AG08395 (cell line): Measurements from ENCODE around the gene VMAC.

Source experiments
- DNase-seq: peaks from one replicate; pipeline ENCODE4 v3.0.0; 2012; ENCODE audit warnings: mixed read lengths, low spot score

The VMAC gene

DNA sequence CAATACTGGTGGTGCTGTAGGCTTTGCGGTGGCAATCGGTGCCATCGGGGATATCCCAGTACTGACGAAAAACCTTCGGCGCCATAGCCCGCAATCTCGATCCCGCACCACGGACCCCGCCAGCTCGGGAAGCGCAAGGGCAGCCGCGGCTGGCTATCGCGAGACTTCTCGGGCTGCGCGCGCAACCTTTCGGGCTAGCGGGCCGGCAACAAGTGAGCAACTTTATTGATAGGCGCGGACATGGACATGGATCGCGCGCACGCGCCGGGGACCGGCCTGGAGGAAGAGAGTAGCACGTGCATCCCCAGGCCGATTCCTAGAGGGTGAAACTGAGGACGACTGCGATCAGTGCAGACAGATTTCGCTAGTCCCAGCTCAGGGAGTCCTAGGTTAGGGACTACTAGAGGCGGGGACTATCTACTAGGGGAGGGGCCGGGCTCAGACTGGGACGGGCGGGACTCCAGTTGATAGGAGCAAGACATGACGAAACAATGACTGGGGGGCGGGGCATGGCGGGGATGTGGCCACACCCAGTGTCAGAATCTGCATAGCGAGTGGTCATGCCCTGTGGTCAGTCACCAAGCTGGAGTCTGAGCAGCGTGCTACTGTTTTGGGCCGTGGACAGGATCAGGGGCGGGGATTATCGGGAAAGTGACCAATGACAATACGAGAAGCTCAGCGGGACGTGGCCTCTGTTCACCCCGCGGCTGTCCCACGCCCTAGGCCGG, 884 bp upstream of the VMAC start, which contains the start of gene NDUFA11:
TSS of gene NDUFA11 (minus strand) at position 167 of the 728 bp plus-strand sequence. CDS start at position 85, 82 bp downstream.
- peak; percentile 95 for DNase-seq

DNA sequence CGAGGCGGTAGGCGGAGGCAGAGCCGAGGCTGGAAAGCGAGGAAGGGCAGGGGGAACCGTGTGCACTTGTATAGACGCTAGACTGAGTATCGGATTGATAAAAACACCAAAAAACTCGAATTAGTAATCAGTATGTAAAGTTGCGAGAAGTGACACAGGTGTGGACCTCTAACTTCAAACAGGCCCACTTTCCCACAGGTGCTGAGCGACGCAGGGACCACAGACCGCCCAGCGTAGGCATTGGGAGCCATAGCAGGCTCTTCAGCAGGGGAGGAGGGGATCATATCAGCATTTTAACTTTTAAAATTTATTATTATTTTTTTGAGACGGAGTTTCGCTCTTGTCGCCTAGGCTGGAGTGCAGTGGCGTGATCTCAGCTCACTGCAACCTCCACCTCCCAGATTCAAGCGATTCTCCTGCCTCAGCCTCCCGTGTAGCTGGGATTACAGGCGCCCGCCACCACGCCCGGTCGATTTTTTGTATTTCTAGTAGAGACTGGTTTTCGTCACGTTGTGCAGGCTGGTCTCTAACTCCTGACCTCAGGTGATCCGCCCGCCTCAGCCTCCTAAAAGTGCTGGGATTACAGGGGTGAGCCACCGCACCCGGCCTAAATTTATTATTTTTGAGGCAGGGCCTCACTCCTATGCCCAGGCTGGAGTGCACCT, 574 bp downstream of the VMAC start:
- no peak for DNase-seq

DNA sequence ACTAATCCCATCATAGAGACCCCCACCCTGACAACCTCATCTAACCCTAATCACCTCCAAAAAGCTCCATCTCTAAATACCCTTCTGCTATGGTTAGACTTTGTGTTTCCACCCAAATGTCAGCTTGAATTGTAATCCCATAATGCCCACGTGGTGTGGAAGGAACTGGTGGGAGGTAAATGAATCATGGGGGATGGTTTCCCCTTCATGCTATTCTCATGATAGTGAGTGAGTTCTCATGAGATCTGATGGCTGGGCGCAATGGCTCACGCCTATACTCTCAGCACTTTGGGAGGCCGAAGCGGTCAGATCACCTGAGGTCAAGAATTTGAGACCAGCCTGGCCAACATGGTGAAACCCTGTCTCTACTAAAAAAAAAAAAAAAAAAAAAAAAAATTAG, 2.6 kb downstream of the VMAC start:
- no peak for DNase-seq

DNA sequence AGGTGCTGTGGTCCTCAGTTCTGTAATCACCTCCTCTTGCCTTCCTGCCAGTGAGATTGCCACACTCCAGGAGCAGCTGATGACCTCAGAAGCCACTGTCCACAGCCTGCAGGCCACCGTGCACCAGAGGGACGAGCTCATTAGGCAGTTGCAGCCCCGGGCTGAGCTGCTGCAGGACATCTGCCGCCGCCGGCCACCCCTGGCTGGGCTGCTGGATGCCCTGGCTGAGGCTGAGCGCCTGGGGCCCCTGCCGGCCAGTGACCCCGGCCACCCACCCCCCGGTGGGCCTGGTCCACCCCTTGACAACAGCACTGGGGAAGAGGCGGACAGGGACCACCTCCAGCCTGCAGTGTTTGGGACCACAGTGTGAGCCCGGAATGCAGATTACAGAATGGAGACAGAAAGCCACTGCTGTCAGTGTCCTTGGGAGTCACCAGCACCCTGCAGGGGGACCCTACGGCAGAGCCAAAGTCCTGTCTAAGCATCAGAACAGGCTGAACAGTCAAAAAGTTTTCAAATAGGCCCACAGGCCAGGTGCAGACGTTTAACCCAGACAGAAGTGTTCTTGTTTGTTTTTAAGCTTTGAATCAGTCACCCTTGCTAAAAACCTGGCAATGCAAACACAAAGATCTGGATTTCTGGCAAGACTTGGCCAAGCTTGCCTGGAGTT, 4.2 kb downstream of the VMAC start:
- DNase-seq, result no peak

DNA sequence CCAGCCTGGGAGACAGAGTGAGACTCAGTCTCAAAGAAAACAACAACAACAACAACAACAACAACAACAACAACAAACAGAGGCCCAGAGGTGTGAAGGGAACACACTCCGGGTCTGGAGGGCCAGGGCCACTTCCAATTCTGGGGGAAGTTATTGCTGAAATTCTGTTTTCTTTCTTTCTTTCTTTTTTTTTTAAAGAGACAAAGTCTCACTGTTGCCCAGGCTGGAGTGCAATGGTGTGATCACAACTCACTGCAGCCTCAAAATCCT, 5.9 kb downstream of the VMAC start:
- no peak for DNase-seq

DNA sequence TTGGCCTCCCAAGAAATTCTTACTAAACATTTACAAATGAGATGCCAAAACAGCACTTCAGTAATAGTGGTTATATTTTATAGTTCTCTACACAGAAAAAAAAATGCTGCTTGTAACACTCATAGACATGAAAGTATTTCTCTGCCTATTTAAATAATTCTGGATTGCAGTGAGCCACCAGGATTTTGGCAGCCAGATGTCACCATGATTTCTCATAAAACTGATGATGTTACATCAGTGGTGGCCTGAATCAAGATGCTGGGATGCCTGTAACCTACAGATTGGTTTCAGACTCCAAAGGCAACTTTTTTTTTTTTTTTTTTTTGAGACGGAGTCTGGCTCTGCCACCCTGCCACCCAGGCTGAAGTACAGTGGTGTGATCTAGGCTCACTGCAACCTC, 6.7 kb downstream of the VMAC start:
- DNase-seq, result no peak

DNA sequence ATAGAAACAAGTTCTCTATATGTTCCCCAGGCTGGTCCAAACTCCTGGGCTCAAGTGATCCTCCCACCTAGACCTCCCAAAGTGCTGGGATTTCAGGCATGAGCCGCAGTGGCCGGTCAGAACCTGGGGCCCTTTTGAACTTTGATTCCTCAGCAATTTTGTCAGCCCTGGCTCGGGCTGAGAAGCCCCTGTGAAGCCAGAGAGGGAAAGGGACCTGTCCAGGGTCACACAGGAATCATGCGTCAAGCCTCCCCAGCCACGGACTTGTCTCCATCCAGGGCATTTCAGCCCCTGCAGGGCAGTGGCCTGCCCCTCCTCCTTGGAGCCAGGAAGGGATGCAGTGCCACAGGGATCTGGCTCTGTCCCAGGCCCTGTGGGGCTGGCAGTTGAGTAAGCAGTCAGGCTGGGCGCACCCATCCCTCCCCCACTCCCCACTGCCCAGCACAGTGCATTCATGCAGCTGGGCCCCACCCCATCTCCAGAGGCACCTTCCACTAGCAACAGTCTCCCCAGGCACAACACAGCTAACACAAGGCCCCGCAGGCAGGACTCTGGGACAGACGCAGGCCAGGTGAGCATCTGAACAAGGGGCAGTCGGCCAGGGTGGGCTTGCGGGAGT, 9.2 kb downstream of the VMAC start, which contains the start of gene CAPS:
TSS of gene CAPS (plus strand) at position 516 of the 619 bp plus-strand sequence. CDS start 153 bp downstream, outside the sequence.
- peak; percentile 89 for DNase-seq

DNA sequence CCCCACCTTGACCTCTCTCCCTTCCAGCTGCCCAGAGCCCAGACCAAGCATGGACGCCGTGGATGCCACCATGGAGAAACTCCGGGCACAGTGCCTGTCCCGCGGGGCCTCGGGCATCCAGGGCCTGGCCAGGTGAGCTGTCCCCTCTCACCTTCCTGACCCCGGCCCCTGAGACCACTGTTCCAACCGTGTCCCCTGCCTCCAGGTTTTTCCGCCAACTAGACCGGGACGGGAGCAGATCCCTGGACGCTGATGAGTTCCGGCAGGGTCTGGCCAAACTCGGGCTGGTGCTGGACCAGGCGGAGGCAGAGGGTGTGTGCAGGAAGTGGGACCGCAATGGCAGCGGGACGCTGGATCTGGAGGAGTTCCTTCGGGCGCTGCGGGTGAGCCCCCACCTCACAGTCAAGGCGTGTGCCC, 9.7 kb downstream of the VMAC start:
- DNase-seq, result no peak

DNA sequence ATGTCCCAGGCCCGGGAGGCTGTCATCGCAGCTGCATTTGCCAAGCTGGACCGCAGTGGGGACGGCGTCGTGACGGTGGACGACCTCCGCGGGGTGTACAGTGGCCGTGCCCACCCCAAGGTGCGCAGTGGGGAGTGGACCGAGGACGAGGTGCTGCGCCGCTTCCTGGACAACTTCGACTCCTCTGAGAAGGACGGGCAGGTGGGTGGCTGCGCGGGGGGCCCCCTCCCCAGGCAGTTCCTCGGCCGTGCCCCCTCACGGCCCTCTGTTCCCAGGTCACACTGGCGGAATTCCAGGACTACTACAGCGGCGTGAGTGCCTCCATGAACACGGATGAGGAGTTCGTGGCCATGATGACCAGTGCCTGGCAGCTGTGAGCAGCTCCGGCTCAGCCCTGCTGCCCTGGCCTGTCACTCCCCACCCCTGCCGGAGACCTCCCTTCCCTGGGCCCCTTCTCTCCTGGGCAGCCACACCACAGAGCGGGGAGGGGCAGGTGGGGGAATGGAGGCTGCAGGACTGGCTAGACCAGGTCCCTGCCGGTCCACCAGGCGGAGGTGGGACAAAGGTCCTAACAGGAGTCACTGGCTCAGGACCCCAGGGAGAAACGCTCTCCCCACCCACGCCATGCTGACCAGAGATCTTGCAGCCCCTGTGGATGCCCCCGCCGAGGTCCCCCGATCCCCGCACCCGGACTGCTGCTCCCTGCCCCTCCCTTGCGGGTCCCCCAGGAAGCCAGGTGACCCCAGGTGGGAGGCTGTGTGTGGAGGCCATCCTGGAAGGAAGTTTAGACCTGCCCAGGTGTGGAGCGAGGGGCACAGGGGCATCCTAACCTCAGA, 10.5 kb downstream of the VMAC start:
- DNase-seq, result no peak

DNA sequence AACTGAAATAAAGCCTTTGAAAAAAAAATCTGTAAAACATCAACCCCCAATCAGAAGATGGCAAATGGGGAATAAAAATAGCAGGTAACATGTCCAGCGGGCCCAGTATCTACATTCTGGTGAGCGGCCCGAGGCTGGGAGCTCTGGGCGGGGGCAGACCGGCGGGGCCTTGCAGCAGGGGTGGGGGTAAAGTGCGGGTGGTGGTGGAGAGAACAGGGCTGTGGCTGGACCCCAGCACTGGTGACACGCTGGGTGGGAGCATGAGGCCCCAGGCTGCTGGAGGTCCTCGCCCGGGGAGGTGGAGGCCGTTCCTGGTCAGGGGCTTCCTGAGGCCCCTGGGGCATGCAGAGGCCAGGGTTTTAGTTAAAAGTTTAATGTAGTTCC, 11.1 kb downstream of the VMAC start:
- DNase-seq, result no peak

DNA sequence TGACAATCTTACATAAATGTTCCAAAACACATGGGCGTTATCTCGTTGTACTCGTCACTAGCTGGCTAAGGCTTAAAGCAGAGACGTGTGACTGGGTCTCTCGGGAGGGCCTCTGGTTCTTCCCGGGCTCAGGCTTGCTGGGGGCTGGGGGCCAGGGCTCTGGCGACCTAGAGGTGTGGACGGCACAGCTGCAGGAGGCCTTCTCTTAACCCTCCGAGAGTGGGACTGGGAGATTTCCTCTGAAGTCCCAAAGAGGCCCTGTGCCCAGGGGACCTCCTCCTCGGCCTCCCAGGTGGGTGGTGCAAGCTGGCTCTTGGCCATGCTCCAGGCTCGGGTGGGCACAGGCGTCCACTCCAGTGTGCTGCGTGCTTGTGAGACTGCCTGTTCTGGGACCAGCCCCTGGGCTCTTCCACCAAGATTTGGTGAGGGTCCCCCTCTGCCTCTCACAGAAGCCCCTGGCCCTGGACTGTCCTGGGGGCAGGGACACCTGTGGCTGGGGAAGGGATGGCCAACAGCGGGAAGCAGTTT, 11.6 kb downstream of the VMAC start:
- DNase-seq, result no peak

DNA sequence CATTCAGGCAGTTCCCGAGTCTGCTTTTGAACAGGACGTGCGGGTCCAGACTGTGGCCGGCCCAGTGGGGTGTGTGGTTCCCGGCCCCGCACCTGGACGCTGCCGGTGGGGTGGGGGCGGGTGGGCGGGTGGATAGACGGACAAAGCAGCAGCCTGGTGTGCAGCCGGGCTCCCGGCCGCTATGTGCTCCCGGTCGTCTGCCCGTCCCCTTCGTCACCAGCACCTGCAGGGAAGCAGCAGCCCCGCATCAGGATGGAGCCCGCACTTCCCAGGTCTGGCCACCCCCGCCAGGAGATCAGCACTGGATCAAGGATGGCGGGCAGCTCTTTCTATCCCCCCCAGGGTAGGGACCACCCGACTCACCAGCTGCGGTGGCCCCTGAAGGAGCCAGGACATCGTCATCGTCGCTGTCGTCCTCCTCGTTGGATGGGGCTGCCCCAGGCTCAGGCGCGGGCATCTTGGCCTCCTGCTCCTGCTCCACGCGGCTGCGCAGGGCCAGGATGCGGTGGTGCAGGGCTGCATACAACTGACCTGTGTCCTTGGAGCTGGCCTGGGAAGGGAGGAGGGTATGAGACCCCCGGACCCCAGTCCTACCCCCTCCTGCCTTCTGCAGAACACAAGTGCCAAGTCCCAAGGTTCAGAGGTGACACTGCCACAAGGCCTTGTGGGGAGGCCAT, 12.9 kb downstream of the VMAC start:
- DNase-seq, result no peak

DNA sequence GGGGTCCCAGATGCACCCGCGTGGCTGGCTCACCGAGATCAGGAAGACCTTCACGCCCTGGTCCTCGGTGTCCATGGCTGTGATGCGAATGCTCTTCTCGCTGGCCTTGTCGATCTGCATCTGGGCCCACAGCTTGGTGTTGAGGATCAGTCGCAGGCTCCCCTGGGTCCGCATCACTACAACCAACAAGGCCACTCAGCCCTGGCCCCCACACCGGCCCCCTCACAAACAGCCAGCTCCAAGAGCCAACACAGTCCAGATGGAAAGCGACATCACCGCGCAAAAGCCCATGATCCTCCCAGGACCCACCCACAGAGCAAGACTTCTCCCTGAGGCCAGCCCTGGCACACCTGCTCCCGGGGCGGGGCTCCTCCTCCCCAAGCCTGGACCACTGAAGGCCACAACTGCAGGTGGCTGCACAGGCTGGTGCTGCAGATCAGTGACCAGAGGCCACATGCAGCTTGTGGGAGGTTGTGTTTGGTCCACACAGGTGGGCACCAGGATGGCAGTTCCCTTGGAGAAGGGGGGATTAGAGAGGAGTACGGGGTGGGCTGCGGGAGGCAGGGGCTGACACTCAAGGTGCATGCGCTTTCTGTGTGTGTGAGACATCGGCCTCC, 13.9 kb downstream of the VMAC start:
- DNase-seq, result no peak

DNA sequence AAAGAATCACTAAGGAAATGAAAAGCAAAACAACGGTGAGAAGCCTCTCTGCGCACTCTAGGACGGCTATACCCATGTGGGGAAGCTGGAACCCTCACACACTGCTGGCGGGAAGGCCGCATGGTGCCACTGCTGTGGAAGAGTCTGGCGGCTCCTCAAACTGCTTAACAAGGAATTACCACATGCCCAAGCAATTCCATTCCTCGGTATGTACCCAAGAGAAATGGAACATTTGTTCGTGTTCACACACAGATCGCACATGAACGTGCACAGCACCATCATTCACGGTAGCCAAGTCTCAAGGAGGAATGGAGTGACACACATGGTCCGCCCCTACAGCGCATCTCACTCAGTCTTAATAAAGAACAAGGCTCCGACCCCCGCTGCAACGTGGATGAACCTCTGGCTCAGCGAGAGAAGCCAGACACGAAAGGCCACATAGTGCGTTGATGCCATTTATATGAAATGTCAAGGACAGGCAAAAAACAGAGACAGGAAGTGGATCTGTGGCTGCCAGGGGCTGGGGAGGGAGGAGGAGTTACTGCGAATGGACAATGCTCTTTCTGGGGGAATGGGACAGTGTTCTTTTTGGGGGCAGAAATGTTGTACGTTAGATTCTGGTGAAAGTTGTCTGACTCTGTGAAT, 17.0 kb downstream of the VMAC start:
- DNase-seq, result no peak

DNA sequence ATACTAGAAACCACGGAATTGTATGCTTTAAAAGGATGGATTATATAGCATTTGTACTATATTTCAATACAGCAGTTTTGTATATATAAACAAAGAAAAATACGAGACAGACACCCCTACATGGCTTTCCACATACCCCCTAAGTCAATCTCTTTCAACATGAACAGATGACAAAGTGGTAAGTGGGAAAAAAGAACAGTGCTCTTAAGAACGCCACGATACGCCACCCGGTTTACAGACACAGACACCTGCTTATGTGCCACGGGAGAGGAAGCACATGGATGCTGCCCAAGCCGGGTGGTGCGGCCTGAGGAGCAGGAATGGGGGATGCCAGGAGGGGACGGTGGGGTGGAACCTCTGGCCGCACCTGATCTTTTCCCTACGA, 17.5 kb downstream of the VMAC start:
- no peak for DNase-seq

DNA sequence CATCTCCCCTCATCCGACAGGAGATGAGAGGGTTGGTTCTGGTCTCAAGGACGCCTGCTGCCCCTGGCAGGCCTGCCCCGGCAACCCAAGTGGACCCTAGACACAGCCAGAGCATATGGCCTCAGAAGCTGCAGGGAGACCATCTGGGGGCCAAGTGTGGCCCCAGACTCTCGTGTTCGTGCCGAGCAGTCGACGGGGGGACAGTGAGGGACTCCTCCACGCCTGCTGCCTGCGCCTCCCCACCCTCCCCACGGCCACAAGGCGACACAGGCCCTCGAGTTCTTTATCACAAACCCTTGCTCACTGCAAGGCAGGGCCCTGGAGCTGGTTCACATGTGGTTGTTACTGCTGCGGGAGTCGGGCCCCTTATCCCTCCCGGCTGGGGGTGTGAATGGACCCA, 18.7 kb downstream of the VMAC start:
- no peak for DNase-seq

DNA sequence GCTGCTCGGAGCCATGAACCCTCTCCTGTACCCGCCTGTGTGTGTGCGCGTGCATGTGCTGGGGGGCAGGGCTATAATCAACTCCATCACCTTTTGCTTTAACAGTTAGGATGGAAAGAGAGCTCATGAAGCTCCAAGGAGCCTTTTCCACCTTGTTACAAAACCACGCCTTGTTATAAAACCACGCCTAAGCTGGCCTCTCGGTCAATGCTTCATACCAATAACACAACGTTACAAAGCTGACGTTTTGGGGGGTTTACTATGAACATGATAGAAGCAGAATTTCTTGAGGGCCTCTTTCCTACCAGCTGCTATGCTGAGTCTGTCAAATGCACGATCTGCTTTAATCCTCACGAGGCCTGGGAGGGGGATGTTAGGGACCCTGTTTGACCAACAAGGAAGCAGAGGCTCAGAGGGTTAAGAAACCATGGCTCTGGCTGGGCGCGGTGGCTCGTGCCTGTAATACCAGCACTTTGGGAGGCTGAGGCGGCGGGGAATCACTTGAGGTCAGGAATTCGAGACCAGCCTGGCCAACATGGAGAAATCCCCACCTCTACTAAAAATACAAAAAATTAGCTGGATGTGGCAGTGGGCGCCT, 21.3 kb downstream of the VMAC start:
- DNase-seq, result no peak

DNA sequence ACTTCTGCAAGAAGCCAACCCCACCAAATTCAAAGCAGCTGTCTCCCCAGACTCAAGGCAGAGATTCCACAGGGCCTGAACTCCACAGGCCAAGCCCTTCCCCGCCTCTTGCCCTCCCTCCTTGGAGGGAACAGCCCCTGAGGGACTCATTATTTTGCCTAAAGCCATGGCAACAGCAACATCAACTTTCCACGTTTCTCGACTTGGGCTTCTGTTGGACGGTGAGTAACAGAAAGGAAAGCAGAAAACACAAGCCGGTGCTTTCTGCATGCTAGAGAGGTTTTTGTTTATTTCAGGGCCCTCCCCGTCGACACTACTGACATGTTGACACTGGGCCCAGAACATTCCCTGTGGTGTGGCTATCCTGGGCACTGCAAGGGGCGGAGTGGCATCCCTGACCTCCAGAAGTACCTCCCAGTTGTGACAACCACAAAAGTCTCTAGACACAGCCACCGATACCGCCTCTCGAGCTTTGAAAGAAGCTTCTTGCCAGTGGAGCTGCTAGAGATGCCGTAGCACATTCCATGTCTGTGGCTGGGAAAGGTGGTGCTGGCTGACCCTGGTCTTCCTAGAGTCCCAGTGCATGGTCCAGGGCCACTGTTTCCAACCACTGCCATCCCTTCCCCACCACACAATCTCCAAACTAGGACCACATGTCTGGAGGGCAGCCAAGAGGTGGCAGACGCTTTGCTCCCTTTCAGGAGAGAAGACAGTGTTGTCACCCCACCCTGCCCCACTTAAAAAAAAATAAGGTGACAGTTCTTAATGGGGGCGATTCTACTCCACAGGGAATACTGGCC, 22.2 kb downstream of the VMAC start:
- peak; percentile 96 for DNase-seq

DNA sequence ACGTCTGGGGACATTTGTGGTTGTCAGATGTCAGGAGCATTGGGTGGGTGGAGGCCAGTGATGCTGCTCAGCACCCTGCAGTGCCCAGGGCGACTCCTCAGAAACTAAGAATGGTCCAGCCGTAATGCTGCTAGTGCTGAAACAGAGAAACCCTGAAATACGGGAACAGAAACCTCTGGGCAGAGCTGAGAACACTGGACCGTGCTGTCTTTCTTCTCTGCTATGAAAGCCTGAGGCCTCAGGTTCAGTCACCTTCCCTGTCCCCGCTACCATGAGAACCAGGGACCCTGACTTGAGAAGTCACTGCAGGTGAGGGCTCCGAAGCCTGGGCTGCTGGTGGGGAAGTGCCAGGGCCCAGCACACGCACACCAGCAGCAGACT, 22.8 kb downstream of the VMAC start:
- no peak for DNase-seq
